Sigmoid colon (tissue), 7 donors: ENCODE results near the gene EHMT2. TPM values are rescaled to one million over a fixed set of nuclear protein-coding genes. Genes with fewer than 3 reads are reported as not detected.

ENCODE experiments used
- DNase-seq: peaks from one replicate; pipeline ENCODE4 v3.0.0-alpha.2; 2019
- H3K27ac ChIP-seq, 4 donors: fragments of 200-600 bp; sonication (generic); one replicate each; pipeline ENCODE4 v1.5.1; 2016 to 2019; ENCODE audit warnings: mild to moderate bottlenecking in 1 of 4
- H3K27me3 ChIP-seq, 3 donors: fragments of 200-600 bp; sonication (generic); one replicate each; pipeline ENCODE4 v1.5.1; 2019; ENCODE audit warnings: mild to moderate bottlenecking in 1 of 3
- H3K36me3 ChIP-seq, 4 donors: fragments of 200-600 bp; sonication (generic); one replicate each; pipeline ENCODE4 v1.5.1; 2016 to 2019
- H3K4me1 ChIP-seq, 4 donors: fragments of 200-600 bp; sonication (generic); one replicate each; pipeline ENCODE4 v1.5.1; 2017 to 2019
- H3K4me3 ChIP-seq, 4 donors: fragments of 200-600 bp; sonication (generic); one replicate each; pipeline ENCODE4 v1.5.1; 2017 to 2019; ENCODE audit warnings: mild to moderate bottlenecking in 2 of 4, moderate library complexity in 1 of 4
- H3K9me3 ChIP-seq, 4 donors: fragments of 200-600 bp in 3 of 4; sonication (generic) in 3 of 4; one replicate each; pipeline versions ENCODE4 v1.5.1 to v1.6.1; 2013 to 2019
- CTCF ChIP-seq, 4 experiments: fragments of 450-650 bp in 3 of 4; fragments of 200-600 bp in 1 of 4; IDR thresholded peaks; one replicate each; pipeline ENCODE4 v1.5.1; 2016 to 2019; ENCODE audit warnings: antibody characterized with exemption in 4 of 4, mild to moderate bottlenecking in 3 of 4, moderate library complexity in 2 of 4
- EP300 ChIP-seq, 4 donors: sonication (generic); formaldehyde crosslinking; IDR thresholded peaks; one replicate each; pipeline ENCODE4 v1.6.1; 2017; ENCODE audit warnings: antibody characterized with exemption in 4 of 4
- POLR2A ChIP-seq, 2 donors: fragments of 450-650 bp; IDR thresholded peaks; one replicate each; pipeline ENCODE4 v1.6.1; 2016; ENCODE audit warnings: antibody characterized with exemption in 2 of 2, mild to moderate bottlenecking in 2 of 2, moderate library complexity in 2 of 2
- POLR2AphosphoS5 ChIP-seq, 4 donors: sonication (generic); formaldehyde crosslinking; IDR thresholded peaks; one replicate each; pipeline ENCODE4 v1.6.1; 2017; ENCODE audit warnings: antibody characterized with exemption in 4 of 4
- WGBS, 2 donors: extraction: QIAGEN DNeasy Blood & Tissue Kit; methylation state at CpG; one replicate each; pipeline ENCODE4 v1.1.7; 2013; 5-methylcytosine and 5-hydroxymethylcytosine counted together
- intact Hi-C: fragments of 100-400 bp; cut with DNase I; formaldehyde crosslinking; loops from one replicate; pipeline ENCODE4 v1.15.1; 2023
- polyA plus RNA-seq, 3 donors: library from polyadenylated mRNA; stranded (reverse); fragments of 200-250 nt; gene quantifications; one replicate each; pipeline ENCODE4 v1.2.3, GENCODE V29; 2013
- total RNA-seq, 4 donors: library from RNA; depleted of rRNA; stranded (reverse); fragments of >200 nt; gene quantifications; one replicate each; pipeline ENCODE4 v1.1.0, GENCODE V29; 2016
- donor health status: healthy with polysubstance abuse.
- donor health status: Bipolar disorder and iron deficiency.
- donor health status: healthy.

EHMT2 gene
- total and polyA plus RNA-seq, 7 donors: 11.8 to 45.0 (median 33.2) TPM

GRCh38 chr6:31883676-31884075, 13.8 kb downstream of the EHMT2 start:
- H3K4me3 ChIP-seq: no peak overlapping the region
- intact Hi-C loops: no loop called here
- no peaks in the 10 kb centered on the region for H3K4me1 ChIP-seq
- DNase-seq: no peak
- H3K27me3 ChIP-seq: no peaks in the 10 kb centered on the region
- H3K9me3 ChIP-seq: no peaks in the 10 kb centered on the region
- no peak overlapping the region for H3K27ac ChIP-seq
- WGBS, 2 donors: 92 to 94% methylated on average over 12 of the region's 12 CpGs
- TF ChIP-seq POLR2A (IDR thresholded peaks at IDR 0.05): no peak
- TF ChIP-seq POLR2AphosphoS5 (IDR thresholded peaks at IDR 0.05): no peak
- no peak for TF ChIP-seq CTCF (IDR thresholded peaks at IDR 0.05)
- no peak for TF ChIP-seq EP300 (IDR thresholded peaks at IDR 0.05)
- H3K36me3 ChIP-seq: peaks cover 67 to 94% (median 76%) of the 10 kb centered on the region in 4 donors

- no peak overlapping the region for H3K4me3 ChIP-seq
- H3K4me1 ChIP-seq: no peaks in the 10 kb centered on the region
- H3K36me3 ChIP-seq: peaks cover 56 to 80% (median 64%) of the 10 kb centered on the region in 4 donors
- WGBS, 2 donors: 76 to 86% methylated on average over 6 of the region's 6 CpGs
- no peak for DNase-seq
- no peaks in the 10 kb centered on the region for H3K27me3 ChIP-seq
- H3K27ac ChIP-seq: no peak overlapping the region
- no peak for TF ChIP-seq CTCF (IDR thresholded peaks at IDR 0.05)
- TF ChIP-seq POLR2A (IDR thresholded peaks at IDR 0.05): no peak
- TF ChIP-seq POLR2AphosphoS5 (IDR thresholded peaks at IDR 0.05): no peak
- TF ChIP-seq EP300 (IDR thresholded peaks at IDR 0.05): no peak
- H3K9me3 ChIP-seq: no peaks in the 10 kb centered on the region
- intact Hi-C loops: no loop called here
Observed at GRCh38 chr6:31882344-31882743, 15.2 kb downstream of the EHMT2 start.

GRCh38 chr6:31881136-31881859, 16.2 kb downstream of the EHMT2 start:
- Histone ChIP-seq H3K9me3 (no peaks in the 10 kb centered on the region), H3K4me3 (no peak overlapping the region), H3K27ac (no peak overlapping the region), H3K4me1 (no peaks in the 10 kb centered on the region), H3K27me3 (no peaks in the 10 kb centered on the region), H3K36me3 (peaks cover 46 to 70% (median 55%) of the 10 kb centered on the region in 4 donors)
- DNase-seq: no peak
- intact Hi-C loops: no loop called here
- no peak for TF ChIP-seq POLR2AphosphoS5 (IDR thresholded peaks at IDR 0.05)
- TF ChIP-seq POLR2A (IDR thresholded peaks at IDR 0.05): no peak
- TF ChIP-seq EP300 (IDR thresholded peaks at IDR 0.05): no peak
- TF ChIP-seq CTCF (IDR thresholded peaks at IDR 0.05): no peak
- WGBS, 2 donors: 89 to 93% methylated on average over 9 of the region's 9 CpGs

GRCh38 chr6:31880616-31881015, 16.9 kb downstream of the EHMT2 start:
- Histone ChIP-seq H3K9me3 (no peaks in the 10 kb centered on the region), H3K36me3 (peaks cover 45 to 63% (median 51%) of the 10 kb centered on the region in 4 donors), H3K27ac (no peak overlapping the region), H3K4me3 (no peak overlapping the region), H3K27me3 (no peaks in the 10 kb centered on the region), H3K4me1 (no peaks in the 10 kb centered on the region)
- DNase-seq: no peak
- 91 to 92% methylated on average over 10 of the region's 10 CpGs for WGBS, 2 donors
- TF ChIP-seq CTCF (IDR thresholded peaks at IDR 0.05): no peak
- no peak for TF ChIP-seq POLR2AphosphoS5 (IDR thresholded peaks at IDR 0.05)
- TF ChIP-seq EP300 (IDR thresholded peaks at IDR 0.05): no peak
- TF ChIP-seq POLR2A (IDR thresholded peaks at IDR 0.05): no peak
- intact Hi-C loops: no loop called here
